RWPE2 (cell line): Measurements from ENCODE around the gene GTPBP10.
A peak's percentile ranks its signal among the peaks of the same experiment; 100 is the strongest.
"Not testable (repeated sequence)": the region's sequence is repeated elsewhere in the genome, so short reads cannot be mapped to it uniquely, and the experiment has no call there.

Source experiments
- ATAC-seq: fragments of 200-7000 bp; cut with Tn5 transposase; 3 replicates; pipeline ENCODE4 v1.9.1; 2021; ENCODE audit warnings: low read depth
- DNase-seq: peaks from one replicate; pipeline ENCODE4 v3.0.0-alpha.2; 2020; ENCODE audit warnings: low spot score
- H3K27ac ChIP-seq: fragments of 450-650 bp; 2 replicates; pipeline ENCODE4 v1.5.1; 2017; ENCODE audit warnings: mild to moderate bottlenecking; ENCODE audit not compliant: poor library complexity, severe bottlenecking
- H3K27me3 ChIP-seq: fragments of 250-450 bp; sonication (Bioruptor Pico); 2 replicates; pipeline ENCODE4 v1.5.1; 2021; ENCODE audit warnings: mild to moderate bottlenecking, moderate library complexity; ENCODE audit not compliant: insufficient read depth, poor library complexity, severe bottlenecking
- H3K36me3 ChIP-seq: fragments of 250-450 bp; sonication (Bioruptor Pico); 2 replicates; pipeline ENCODE4 v1.5.1; 2020; ENCODE audit warnings: low read depth, mild to moderate bottlenecking, moderate library complexity
- H3K4me1 ChIP-seq: fragments of 250-450 bp; sonication (Bioruptor Pico); 2 replicates; pipeline ENCODE4 v1.5.1; 2021; ENCODE audit warnings: mild to moderate bottlenecking, moderate library complexity; ENCODE audit not compliant: insufficient read depth, poor library complexity, severe bottlenecking
- H3K4me3 ChIP-seq: fragments of 250-450 bp; sonication (Bioruptor Pico); 2 replicates; pipeline ENCODE4 v1.5.1; 2021; ENCODE audit warnings: mild to moderate bottlenecking, moderate library complexity; ENCODE audit not compliant: severe bottlenecking
- H3K9me3 ChIP-seq: fragments of 250-450 bp; sonication (Bioruptor Pico); 2 replicates; pipeline ENCODE4 v1.5.1; 2021; ENCODE audit warnings: mild to moderate bottlenecking, moderate library complexity; ENCODE audit not compliant: severe bottlenecking
- CTCF ChIP-seq: fragments of 450-650 bp; IDR thresholded peaks from one replicate; pipeline ENCODE4 v1.5.1; 2017; ENCODE audit warnings: mild to moderate bottlenecking, moderate library complexity; ENCODE audit not compliant: poor library complexity, severe bottlenecking

Gene GTPBP10

GRCh38 chr7:90320801-90321494 is 25.6 kb upstream of the GTPBP10 start, which contains the start of gene FAM237B:
Gene FAM237B (minus strand): TSS chr7:90321304. CDS start chr7:90319748, 1,556 bp downstream.
- TF ChIP-seq CTCF, result no peak
- peaks cover 16% of the 10 kb centered on the region for H3K27me3 ChIP-seq
- H3K27ac ChIP-seq, result no peak within 1 kb of the TSS
- ATAC-seq, result peak; percentile 92
- no peak for DNase-seq
- H3K4me1 ChIP-seq, result no peaks in the 10 kb centered on the region
- H3K4me3 ChIP-seq, result peak within 1 kb of the TSS; percentile 29
- no peaks in the 10 kb centered on the region for H3K36me3 ChIP-seq
- no peaks in the 10 kb centered on the region for H3K9me3 ChIP-seq

- H3K4me1 ChIP-seq, result no peaks in the 10 kb centered on the region
- DNase-seq, result no peak
- ATAC-seq, result no peak
- H3K27ac ChIP-seq, result no peak overlapping the region
- peaks cover 16% of the 10 kb centered on the region for H3K27me3 ChIP-seq
- no peaks in the 10 kb centered on the region for H3K9me3 ChIP-seq
- no peak for TF ChIP-seq CTCF
- H3K4me3 ChIP-seq, result no peak overlapping the region
- H3K36me3 ChIP-seq, result no peaks in the 10 kb centered on the region
Measured at GRCh38 chr7:90322837-90323236, 23.7 kb upstream of the GTPBP10 start.

GRCh38 chr7:90326500-90326899 is 20.0 kb upstream of the GTPBP10 start:
- peaks cover under 1% of the 10 kb centered on the region for H3K27me3 ChIP-seq
- H3K4me3 ChIP-seq, result no peak overlapping the region
- no peak for TF ChIP-seq CTCF
- H3K27ac ChIP-seq, result no peak overlapping the region
- H3K4me1 ChIP-seq, result no peaks in the 10 kb centered on the region
- ATAC-seq, result no peak
- no peaks in the 10 kb centered on the region for H3K36me3 ChIP-seq
- no peak for DNase-seq
- H3K9me3 ChIP-seq, result no peaks in the 10 kb centered on the region

GRCh38 chr7:90334193-90334843 is 12.2 kb upstream of the GTPBP10 start:
- DNase-seq (no peak), ATAC-seq (no peak)
- Histone ChIP-seq H3K4me1 (no peaks in the 10 kb centered on the region), H3K4me3 (no peak overlapping the region), H3K27ac (no peak overlapping the region), H3K9me3 (no peaks in the 10 kb centered on the region), H3K36me3 (no peaks in the 10 kb centered on the region), H3K27me3 (no peaks in the 10 kb centered on the region)
- TF ChIP-seq CTCF, result no peak

GRCh38 chr7:90334926-90335325 is 11.6 kb upstream of the GTPBP10 start:
- H3K4me1 ChIP-seq, H3K36me3 ChIP-seq, H3K9me3 ChIP-seq, H3K4me3 ChIP-seq, H3K27ac ChIP-seq, ATAC-seq, DNase-seq, H3K27me3 ChIP-seq: not testable (repeated sequence)
